ENCODE results near the gene ZNF586.

ZNF586 gene

GRCh38 chr19:57825511-57825910, 56.0 kb downstream of the ZNF586 start:
- DNase-seq: no peak

- DNase-seq: no peak
Measured at GRCh38 chr19:57829316-57829715, 59.8 kb downstream of the ZNF586 start.

- DNase-seq: no peak
Measured at GRCh38 chr19:57830071-57830602, 60.7 kb downstream of the ZNF586 start, which contains the start of gene ZNF587B. ZNF587B (plus strand) TSS chr19:57830299; CDS start chr19:57830529, 230 bp downstream.
